Left ventricle myocardium superior (tissue), 1 donor: ENCODE data around the gene ADORA2B. TPM values are rescaled to one million over a fixed set of nuclear protein-coding genes. Genes with fewer than 3 reads are reported as not detected.
A peak's percentile ranks its signal among the peaks of the same experiment; 100 is the strongest.
"Not testable (repeated sequence)": the region's sequence is repeated elsewhere in the genome, so short reads cannot be mapped to it uniquely, and the experiment has no call there.

ENCODE experiments used
- ATAC-seq: fragments of 200-7000 bp; cut with Tn5 transposase; one replicate; pipeline ENCODE4 v1.9.1; 2020; ENCODE audit warnings: mild to moderate bottlenecking, moderate library complexity
- DNase-seq: peaks from one replicate; pipeline ENCODE4 v3.0.0-alpha.2; 2020
- intact Hi-C: fragments of 100-400 bp; cut with micrococcal nuclease; formaldehyde crosslinking; loops from one replicate; pipeline ENCODE4 v1.11.0; 2022
- total RNA-seq: library from RNA; stranded (reverse); fragmentation: NEBNext Ultra II Directional; extraction: Animal tissue kit (Norgen Biotek cat#: 25700); gene quantifications from one replicate; pipeline ENCODE4 v1.2.1, GENCODE V29; 2021
- donor health status: DM: no; HTN: yes; CAD: no; lungs with severe emphysema.

The ADORA2B gene
- total RNA-seq, 1 donor from 2014 or later = 0.57 TPM

GRCh38 chr17:15919466-15919865 lies 25.5 kb upstream of the ADORA2B start:
- no peak for DNase-seq
- intact Hi-C loops = no loop called here

GRCh38 chr17:15920758-15921239 lies 24.1 kb upstream of the ADORA2B start:
- DNase-seq (peak; percentile 57), ATAC-seq (peak; percentile 60)
- intact Hi-C loops = no loop called here

More at GRCh38 chr17:15919466-15919865, 25.5 kb upstream of the ADORA2B start:
- no peak for ATAC-seq

- intact Hi-C loops = no loop called here
- no peak for ATAC-seq
- DNase-seq = no peak
Measured at GRCh38 chr17:15921640-15922039, 23.3 kb upstream of the ADORA2B start.

DNA sequence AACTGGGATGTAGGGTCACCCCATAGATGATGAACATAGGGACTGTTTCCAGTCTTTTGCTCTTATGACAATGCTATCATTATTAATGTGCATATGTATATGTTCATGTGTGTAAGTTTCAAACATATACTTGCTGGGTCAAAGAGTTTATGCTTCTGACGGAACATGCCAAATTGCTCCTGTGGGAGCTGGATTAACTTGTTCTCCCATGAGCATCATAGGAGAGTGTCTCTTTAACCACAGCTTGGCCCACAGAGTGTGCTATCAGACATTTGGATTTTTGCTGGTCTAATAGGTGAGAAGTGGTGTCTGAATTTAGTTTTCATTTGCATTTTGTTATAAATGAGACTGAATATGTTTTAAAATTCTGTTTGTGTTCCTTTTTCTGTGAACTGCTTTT lies 22.3 kb upstream of the ADORA2B start:
- intact Hi-C loops = no loop called here
- no peak for DNase-seq
- no peak for ATAC-seq

DNA sequence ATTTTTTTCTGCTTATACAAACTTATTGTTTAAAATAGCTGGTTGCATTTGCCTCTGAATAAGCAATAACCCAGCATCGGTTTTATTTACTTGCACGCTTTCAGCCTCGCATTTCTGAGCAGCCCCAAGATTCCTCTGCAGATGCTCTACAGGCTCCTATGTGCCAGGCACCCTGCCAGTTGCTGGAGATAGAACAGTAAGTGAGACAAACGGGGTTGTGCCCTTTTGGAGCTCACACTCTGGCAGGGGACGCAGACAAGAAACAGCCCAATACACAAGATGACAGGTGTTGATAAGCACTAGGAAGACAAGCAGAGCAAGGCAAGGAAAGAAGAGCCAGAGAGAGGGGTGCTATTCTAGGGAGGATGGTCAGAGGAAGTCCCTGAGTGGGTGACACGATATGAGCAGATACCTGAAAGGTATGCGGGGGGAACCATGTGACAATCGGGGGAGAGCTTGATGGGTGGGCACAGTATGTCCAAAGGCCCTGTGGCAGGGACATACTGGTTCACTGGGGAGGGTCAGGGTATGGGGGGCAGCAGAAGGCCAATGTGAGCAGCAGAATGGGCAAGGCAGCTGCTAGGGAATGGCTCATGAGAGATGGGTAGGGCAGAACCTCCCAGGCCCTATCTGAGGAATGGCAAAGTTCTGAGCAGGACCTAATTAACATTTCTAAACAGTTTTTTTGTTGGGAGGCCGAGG lies 18.7 kb upstream of the ADORA2B start:
- intact Hi-C loops = no loop called here
- peak; percentile 57 for ATAC-seq
- no peak for DNase-seq

GRCh38 chr17:15928286-15928785 lies 16.6 kb upstream of the ADORA2B start:
- intact Hi-C loops = no loop called here
- ATAC-seq (no peak), DNase-seq (no peak)

GRCh38 chr17:15929941-15930340 lies 15.0 kb upstream of the ADORA2B start:
- intact Hi-C loops = no loop called here

DNA sequence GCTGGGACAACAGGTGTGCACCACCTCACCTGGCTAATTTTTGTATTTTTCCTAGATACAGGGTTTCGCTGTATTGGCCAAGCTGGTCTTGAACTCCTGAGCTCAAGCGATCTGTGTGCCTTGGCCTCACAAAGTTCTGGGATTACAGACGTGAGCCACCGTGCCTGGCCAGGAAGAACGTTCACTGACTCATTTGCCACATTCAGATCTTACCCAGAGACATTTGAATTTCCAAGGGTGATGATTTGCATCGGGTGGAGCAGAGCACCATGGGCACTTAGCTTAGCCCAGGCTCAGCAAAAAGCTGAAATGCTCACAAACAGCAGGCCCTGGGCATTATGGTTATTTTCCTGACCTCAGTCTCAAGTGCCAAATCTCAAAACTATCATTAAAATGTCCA lies 14.5 kb upstream of the ADORA2B start:
- ATAC-seq (no peak), DNase-seq (no peak)
- intact Hi-C loops = no loop called here

More at GRCh38 chr17:15929941-15930340, 15.0 kb upstream of the ADORA2B start:
- ATAC-seq (no peak), DNase-seq (no peak)

DNA sequence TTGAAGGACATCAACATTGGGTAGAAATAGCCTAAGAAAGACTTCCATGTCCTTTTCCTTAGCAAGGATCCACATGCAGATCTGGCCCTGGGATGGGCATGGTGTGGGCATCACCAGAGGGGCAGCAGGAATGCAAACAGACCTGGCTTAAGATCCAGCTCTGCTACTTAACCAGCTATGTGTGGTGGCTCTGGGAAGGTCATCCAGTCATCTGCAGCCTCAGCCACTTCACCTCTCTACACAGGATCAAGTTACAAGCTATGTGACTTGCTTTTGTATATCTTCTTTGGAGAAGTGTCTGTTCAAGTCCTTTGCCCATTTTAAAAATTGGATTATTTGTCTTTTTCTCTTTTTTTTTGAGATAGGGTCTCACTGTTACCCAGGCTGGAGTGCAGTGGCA lies 13.5 kb upstream of the ADORA2B start:
- ATAC-seq = no peak
- intact Hi-C loops = no loop called here
- no peak for DNase-seq

DNA sequence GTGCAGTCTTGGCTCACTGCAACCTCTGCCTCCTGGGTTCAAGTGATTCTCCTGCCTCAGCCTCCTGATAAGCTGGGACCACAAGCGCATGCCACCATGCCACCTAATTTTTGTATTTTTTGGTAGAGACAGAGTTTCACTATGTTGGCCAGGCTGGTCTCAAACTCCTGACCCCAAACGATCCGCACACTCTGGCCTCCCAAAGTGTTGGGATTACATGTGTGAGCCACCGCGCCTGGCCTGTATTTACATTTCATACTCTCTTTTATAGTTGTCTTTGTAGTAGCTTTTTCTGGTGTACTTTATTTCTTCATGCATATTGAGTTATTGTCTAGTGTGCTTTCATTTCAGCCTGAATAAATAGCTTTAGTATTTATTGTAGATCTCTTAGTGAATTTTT lies 10.1 kb upstream of the ADORA2B start:
- DNase-seq (no peak), ATAC-seq (no peak)
- intact Hi-C loops = no loop called here

DNA sequence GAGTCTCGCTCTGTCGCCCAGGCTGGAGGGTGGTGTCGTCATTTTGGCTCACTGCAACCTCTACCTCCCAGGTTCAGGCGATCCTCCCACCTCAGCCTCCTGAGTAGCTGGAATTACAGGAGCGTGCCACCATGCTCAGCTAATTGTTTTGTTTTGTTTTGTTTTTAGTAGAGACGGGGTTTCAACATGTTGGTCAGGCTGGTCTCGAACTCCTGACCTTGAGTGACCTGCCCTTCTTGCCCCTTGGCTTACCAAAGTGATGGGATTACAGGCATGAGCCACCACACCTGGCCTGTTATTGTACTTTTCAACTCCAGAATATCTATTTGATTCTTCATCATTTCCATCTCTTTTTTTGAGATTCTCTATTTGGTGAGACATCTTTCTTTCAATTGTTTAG lies 9.0 kb upstream of the ADORA2B start:
- DNase-seq (no peak), ATAC-seq (no peak)
- intact Hi-C loops = no loop called here

GRCh38 chr17:15936481-15936880 lies 8.4 kb upstream of the ADORA2B start:
- intact Hi-C loops, DNase-seq, ATAC-seq: not testable (repeated sequence)

DNA sequence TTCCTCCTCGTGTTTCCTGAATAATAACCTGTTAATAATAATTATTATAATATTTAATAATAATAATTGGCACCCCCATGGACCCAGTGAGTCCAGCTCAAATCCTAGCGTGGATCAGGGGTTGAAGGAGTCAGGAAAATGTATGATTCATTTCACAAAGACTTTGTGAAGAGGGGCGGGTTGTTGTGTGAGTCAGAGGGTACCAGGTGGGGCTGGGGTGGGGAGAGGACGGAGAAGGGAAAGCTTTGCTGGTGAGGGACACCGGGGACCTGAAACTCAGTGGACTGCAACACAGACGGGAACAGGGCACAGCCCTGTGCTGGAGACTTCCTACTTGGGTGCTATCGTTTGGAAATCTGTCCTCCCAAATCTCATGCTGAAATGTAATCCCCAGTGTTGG lies 3.1 kb upstream of the ADORA2B start:
- DNase-seq (no peak), ATAC-seq (no peak)
- intact Hi-C loops = no loop called here

DNA sequence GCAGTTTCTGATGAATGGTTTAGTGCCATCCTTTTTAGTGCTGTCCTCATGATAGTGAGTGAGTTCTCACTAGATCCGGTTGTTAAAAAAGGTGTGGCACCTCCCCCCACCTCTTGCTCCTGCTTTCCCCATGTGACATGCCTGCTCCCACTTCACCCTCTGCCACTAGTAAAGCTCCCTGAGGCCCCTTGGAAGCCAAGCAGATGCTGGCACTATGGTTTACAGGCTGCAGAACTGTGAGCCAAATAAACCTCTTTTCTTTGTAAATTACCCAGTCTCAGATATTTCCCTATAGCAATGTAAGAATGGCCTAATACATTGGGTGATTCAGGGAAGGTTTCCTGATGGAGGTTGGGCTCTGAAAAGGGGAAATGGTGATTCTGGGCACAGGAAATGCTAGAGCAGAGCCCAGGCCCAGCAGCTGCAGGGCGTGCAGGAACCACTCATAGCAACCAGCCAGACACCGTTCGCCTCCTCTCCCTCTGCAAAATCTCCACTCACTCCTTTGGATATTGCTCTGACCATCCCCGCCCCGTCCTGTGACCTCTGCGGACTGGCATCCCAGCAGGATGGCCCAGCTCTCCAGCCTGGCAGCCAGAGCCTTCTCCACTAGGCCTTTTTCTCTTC lies 2.6 kb upstream of the ADORA2B start:
- intact Hi-C loops = no loop called here
- DNase-seq (peak; percentile 48), ATAC-seq (peak; percentile 11)

DNA sequence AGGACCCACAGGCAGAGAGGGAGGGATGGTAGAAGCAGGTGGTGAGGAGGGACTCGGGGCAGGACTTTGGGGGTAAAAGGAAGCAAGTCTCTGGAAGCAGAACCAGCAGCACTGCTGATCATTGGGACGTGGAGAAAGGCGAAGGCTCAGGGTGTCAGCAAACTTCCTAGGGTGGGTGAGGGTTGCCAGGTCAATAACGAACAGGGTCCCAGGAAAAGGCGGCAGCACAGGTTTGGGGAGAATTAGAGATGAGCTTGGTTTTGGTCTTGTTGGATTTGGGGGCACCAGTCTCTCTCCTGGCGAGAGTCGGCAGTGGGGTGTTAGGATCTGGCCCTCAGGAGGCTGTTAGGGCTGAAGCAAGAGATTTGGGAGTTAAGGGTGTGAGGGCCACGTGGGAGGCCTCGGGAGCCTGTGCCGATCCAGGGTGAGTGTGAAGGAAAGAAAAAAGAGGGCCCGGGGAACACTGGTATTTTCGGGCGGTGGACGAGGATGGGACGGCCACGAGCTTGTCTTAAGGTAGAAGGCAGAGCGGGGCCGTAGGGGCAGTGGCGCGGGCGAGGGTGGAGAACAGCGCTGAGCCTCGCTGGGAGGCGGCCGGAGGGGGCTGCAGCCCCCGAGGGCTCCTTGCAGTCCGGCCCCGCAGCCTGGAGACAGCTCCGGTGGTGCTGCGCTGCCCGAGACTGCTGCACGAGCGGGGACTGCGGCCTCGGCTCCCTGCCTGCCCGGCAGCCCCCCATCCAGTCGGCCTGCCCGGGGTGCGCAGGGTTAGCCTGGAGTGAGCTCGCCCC lies 765 bp upstream of the ADORA2B start:
- ATAC-seq = no peak

GRCh38 chr17:15945527-15946191 lies 729 bp downstream of the ADORA2B start:
- ATAC-seq (peak; percentile 20), DNase-seq (peak; percentile 37)
- intact Hi-C loops = no loop called here

More for the DNA sequence above, 765 bp upstream of the ADORA2B start:
- no peak for DNase-seq
- intact Hi-C loops = no loop called here

- DNase-seq (no peak), ATAC-seq (no peak)
- intact Hi-C loops = no loop called here
Measured at GRCh38 chr17:15946611-15947120, 1.7 kb downstream of the ADORA2B start.

DNA sequence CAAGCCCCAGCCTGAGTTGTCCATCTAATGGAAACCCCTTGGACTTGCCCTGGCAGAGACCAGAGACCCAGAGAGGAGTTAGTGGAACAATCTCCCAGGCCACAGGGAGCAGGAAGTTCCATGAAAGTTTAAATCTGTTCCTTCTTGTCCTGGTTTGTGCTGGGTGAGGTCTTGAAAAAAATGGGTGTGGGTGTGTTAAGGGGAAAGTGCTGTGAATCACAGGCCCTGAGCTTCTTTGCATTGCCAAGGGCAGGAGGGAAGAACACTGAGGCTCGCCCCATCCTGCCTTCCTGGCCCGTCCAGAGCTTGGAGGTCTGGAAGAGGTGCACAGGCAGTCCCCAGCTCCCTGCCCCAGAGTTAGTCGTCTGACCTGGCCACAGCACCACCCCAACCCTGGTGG lies 2.3 kb downstream of the ADORA2B start:
- intact Hi-C loops = no loop called here
- DNase-seq (no peak), ATAC-seq (no peak)
